Right lobe of liver (tissue), 4 donors: ENCODE measurements around the gene FGFBP1.

Experiments
- POLR2A ChIP-seq: fragments of 450-650 bp; IDR thresholded peaks from one replicate; pipeline ENCODE4 v1.6.1; 2017; ENCODE audit warnings: antibody characterized with exemption, mild to moderate bottlenecking
- TF ChIP-seq, protein P1 (sequence below), 4 donors: fragments of 200-600 bp in 3 of 4; fragments of 450-650 bp in 1 of 4; IDR thresholded peaks; one replicate each; pipeline versions ENCODE4 v1.5.1 to v1.8.0; 2016 to 2022; ENCODE audit warnings: antibody characterized with exemption in 4 of 4, mild to moderate bottlenecking in 2 of 4
- donor health status: DM: no; HTN: no; CAD: no.
- donor health status: DM: no; HTN: no; CAD: no.
- donor health status: DM: no; HTN: yes; CAD: no.

DNA sequence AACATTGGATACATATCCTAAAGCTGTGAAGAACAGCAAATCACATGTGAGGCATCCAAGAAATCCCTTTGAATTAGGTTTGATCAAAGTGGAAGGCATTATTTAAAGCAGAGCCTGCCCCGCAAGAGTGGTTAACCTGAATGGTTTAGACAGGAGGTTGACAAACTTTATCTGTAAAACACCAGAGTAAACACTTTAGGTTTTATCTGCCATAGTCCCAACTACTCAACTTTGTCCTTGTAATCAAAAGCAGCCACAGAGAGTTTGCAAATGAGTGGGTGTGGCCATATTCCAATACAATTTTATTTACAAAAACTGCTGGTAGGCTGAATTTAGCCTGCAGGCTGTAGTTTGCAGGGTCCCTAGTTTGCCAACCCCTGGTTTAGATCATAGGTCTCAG is 49.7 kb upstream of the FGFBP1 start:
- TF ChIP-seq, protein P1, sequence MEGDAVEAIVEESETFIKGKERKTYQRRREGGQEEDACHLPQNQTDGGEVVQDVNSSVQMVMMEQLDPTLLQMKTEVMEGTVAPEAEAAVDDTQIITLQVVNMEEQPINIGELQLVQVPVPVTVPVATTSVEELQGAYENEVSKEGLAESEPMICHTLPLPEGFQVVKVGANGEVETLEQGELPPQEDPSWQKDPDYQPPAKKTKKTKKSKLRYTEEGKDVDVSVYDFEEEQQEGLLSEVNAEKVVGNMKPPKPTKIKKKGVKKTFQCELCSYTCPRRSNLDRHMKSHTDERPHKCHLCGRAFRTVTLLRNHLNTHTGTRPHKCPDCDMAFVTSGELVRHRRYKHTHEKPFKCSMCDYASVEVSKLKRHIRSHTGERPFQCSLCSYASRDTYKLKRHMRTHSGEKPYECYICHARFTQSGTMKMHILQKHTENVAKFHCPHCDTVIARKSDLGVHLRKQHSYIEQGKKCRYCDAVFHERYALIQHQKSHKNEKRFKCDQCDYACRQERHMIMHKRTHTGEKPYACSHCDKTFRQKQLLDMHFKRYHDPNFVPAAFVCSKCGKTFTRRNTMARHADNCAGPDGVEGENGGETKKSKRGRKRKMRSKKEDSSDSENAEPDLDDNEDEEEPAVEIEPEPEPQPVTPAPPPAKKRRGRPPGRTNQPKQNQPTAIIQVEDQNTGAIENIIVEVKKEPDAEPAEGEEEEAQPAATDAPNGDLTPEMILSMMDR (IDR thresholded peaks at IDR 0.05): no peak
- no peak for TF ChIP-seq POLR2A
